Body of pancreas (tissue), 4 donors: ENCODE results near the gene DNMBP.

Source experiments
- CTCF ChIP-seq, 7 experiments: fragments of 450-650 bp in 4 of 7; fragments of 200-600 bp in 3 of 7; sonication (generic) in 3 of 7; IDR thresholded peaks; one replicate each; pipeline ENCODE4 v1.5.1; 2016 to 2019; ENCODE audit warnings: antibody characterized with exemption in 7 of 7
- POLR2A ChIP-seq, 3 donors: fragments of 450-650 bp; IDR thresholded peaks; one replicate each; pipeline ENCODE4 v1.6.1; 2016; ENCODE audit warnings: antibody characterized with exemption in 3 of 3, mild to moderate bottlenecking in 2 of 3

- TF ChIP-seq CTCF (IDR thresholded peaks at IDR 0.05) (no peak), POLR2A (IDR thresholded peaks at IDR 0.05) (no peak)
These were observed 67.6 kb downstream of the DNMBP start for GRCh38 chr10:99941942-99942820.
